Lower leg skin (tissue), 3 donors: Measurements from ENCODE around the gene ADGRG4.

Experiments used
- POLR2A ChIP-seq, 2 donors: fragments of 450-650 bp; IDR thresholded peaks; one replicate each; pipeline ENCODE4 v1.6.1; 2016 to 2017; ENCODE audit warnings: antibody characterized with exemption in 2 of 2, mild to moderate bottlenecking in 1 of 2, moderate library complexity in 1 of 2
- TF ChIP-seq, protein P1 (sequence below), 3 donors: fragments of 450-650 bp; IDR thresholded peaks; one replicate each; pipeline ENCODE4 v1.5.1; 2016; ENCODE audit warnings: antibody characterized with exemption in 3 of 3, mild to moderate bottlenecking in 3 of 3, moderate library complexity in 2 of 3

DNA sequence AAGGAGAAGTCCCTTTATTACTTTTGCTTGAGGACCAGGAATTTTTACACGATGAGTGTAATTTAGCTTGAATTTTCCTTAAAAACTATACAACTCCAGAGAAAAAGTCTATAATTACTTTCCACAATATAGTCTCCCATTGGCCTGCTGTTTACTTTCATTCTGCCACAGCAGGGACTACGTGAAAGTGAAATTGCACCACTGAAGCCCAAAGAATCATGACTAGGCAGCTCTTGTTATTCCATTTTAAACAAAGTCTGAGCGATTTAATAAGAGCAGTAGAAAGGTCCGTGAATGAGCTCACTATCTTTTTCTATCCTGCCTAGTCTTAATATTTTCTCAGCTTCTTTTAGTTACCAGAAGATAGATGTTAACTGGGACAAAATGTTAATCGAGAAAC lies 68.6 kb downstream of the ADGRG4 start:
- TF ChIP-seq, protein P1, sequence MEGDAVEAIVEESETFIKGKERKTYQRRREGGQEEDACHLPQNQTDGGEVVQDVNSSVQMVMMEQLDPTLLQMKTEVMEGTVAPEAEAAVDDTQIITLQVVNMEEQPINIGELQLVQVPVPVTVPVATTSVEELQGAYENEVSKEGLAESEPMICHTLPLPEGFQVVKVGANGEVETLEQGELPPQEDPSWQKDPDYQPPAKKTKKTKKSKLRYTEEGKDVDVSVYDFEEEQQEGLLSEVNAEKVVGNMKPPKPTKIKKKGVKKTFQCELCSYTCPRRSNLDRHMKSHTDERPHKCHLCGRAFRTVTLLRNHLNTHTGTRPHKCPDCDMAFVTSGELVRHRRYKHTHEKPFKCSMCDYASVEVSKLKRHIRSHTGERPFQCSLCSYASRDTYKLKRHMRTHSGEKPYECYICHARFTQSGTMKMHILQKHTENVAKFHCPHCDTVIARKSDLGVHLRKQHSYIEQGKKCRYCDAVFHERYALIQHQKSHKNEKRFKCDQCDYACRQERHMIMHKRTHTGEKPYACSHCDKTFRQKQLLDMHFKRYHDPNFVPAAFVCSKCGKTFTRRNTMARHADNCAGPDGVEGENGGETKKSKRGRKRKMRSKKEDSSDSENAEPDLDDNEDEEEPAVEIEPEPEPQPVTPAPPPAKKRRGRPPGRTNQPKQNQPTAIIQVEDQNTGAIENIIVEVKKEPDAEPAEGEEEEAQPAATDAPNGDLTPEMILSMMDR (IDR thresholded peaks at IDR 0.05), result no peak
- no peak for TF ChIP-seq POLR2A (IDR thresholded peaks at IDR 0.05)
